Stimulated activated CD4-positive, alpha-beta T cell treated with anti-CD3 and anti-CD28 coated beads, Interleukin-1b, Interleukin-23, amount 100 ng/mL, for 1 hour (primary cell): ENCODE measurements around the gene P2RY8.
"Not testable (repeated sequence)": the region's sequence is repeated elsewhere in the genome, so short reads cannot be mapped to it uniquely, and the experiment has no call there.

Experiments used
- DNase-seq, 2 donors: peaks; one replicate each; pipeline ENCODE4 v3.0.0-alpha.2; 2020; ENCODE audit warnings: low read depth in 2 of 2

P2RY8 gene

GRCh38 chrX:1446984-1447968 is 89.7 kb downstream of the P2RY8 start:
- DNase-seq, result not testable (repeated sequence)

- DNase-seq, result no peak
These were observed 92.2 kb downstream of the P2RY8 start for GRCh38 chrX:1444561-1445500.

- DNase-seq, result no peak
These were observed 93.4 kb downstream of the P2RY8 start for GRCh38 chrX:1443496-1444075.

GRCh38 chrX:1442724-1443367 is 94.1 kb downstream of the P2RY8 start:
- no peak for DNase-seq

GRCh38 chrX:1442016-1442665 is 94.8 kb downstream of the P2RY8 start:
- DNase-seq, result no peak

- DNase-seq, result no peak
These were observed 96.5 kb downstream of the P2RY8 start for GRCh38 chrX:1440506-1440905.

- DNase-seq, result no peak
These were observed 101.6 kb downstream of the P2RY8 start for GRCh38 chrX:1435241-1435895.

- DNase-seq, result no peak
These were observed 102.1 kb downstream of the P2RY8 start for GRCh38 chrX:1434871-1435240.

GRCh38 chrX:1433646-1434357 is 103.2 kb downstream of the P2RY8 start:
- no peak for DNase-seq

GRCh38 chrX:1430451-1430850 is 106.5 kb downstream of the P2RY8 start:
- no peak for DNase-seq

GRCh38 chrX:1427756-1428155 is 109.2 kb downstream of the P2RY8 start:
- no peak for DNase-seq

GRCh38 chrX:1426321-1426720 is 110.7 kb downstream of the P2RY8 start:
- DNase-seq, result not testable (repeated sequence)

GRCh38 chrX:1425381-1425780 is 111.6 kb downstream of the P2RY8 start:
- DNase-seq, result no peak

GRCh38 chrX:1424147-1424851 is 112.7 kb downstream of the P2RY8 start:
- no peak for DNase-seq

GRCh38 chrX:1423215-1423614 is 113.8 kb downstream of the P2RY8 start:
- DNase-seq, result no peak

GRCh38 chrX:1422135-1422465 is 114.9 kb downstream of the P2RY8 start:
- DNase-seq, result no peak

- DNase-seq, result no peak
These were observed 115.4 kb downstream of the P2RY8 start for GRCh38 chrX:1421433-1422134.

- DNase-seq, result no peak
These were observed 116.6 kb downstream of the P2RY8 start for GRCh38 chrX:1420371-1420770.
